HG03460 (cell line): Measurements from ENCODE around the gene GATAD2A.

Source experiments
- ATAC-seq: cut with Tn5 transposase; IDR thresholded peaks from one replicate; pipeline ENCODE4 v1.9.1; 2021; ENCODE audit not compliant: unreplicated experiment

GATAD2A gene

DNA sequence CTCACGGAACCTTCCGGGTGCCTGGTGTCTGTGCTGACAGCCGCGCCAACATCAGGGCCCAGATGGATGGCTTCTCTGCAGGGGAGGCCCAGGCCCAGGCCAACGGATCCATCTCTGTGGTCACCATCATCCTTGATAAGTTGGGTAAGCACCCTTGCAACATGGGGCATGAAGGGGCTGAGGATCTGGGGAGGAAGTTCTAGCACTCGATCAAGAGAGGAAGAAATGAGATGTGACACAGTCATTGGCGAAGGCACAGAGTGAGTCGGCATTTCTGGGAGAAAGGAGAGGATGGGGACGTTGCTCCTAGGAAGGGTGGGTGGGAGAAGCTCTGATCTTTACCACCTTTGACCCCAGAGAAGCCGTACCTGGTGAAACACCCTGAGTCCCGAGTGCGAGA is 137.0 kb downstream of the GATAD2A start:
- no peak for ATAC-seq

DNA sequence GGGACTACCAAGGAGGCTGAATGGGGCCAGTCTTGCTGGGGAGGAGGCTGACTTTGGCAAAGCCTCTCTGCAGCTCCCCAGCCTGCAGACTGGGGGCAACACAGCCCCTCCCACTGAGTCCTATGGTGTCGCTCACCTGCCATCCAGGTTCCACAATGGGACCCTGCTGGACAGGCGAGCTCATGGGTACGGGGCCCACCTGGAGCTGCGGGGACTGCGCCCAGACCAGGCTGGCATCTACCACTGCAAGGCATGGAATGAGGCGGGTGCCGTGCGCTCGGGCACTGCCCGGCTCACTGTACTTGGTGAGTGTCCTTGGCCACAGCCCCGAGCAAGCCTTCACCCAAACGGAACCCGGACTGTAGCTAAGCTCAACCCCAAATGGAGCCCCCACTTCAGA is 137.6 kb downstream of the GATAD2A start:
- ATAC-seq: no peak

DNA sequence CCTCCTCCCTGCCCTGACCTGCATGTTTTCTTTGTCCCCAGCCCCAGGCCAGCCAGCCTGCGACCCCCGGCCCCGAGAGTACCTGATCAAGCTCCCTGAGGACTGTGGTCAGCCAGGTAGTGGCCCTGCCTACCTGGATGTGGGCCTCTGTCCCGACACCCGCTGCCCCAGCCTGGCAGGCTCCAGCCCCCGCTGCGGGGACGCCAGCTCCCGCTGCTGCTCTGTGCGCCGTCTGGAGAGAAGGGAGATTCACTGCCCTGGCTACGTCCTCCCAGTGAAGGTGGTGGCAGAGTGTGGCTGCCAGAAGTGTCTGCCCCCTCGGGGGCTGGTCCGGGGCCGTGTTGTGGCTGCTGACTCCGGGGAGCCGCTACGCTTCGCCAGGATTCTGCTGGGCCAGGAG is 138.2 kb downstream of the GATAD2A start:
- ATAC-seq: no peak

DNA sequence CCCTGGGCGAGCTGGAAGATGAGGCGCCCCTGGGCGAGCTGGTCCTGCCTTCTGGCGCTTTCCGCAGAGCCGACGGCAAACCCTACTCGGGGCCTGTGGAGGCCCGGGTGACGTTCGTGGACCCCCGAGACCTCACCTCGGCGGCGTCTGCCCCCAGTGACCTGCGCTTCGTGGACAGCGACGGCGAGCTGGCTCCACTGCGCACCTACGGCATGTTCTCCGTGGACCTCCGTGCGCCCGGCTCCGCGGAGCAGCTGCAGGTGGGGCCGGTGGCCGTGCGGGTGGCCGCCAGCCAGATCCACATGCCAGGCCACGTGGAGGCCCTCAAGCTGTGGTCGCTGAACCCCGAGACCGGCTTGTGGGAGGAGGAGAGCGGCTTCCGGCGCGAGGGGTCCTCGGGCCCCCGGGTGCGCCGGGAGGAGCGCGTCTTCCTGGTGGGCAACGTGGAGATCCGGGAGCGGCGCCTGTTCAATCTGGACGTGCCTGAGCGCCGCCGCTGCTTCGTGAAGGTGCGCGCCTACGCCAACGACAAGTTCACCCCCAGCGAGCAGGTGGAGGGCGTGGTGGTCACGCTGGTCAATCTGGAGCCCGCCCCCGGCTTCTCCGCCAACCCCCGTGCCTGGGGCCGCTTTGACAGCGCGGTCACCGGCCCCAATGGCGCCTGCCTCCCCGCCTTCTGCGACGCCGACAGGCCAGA is 138.9 kb downstream of the GATAD2A start:
- no peak for ATAC-seq

DNA sequence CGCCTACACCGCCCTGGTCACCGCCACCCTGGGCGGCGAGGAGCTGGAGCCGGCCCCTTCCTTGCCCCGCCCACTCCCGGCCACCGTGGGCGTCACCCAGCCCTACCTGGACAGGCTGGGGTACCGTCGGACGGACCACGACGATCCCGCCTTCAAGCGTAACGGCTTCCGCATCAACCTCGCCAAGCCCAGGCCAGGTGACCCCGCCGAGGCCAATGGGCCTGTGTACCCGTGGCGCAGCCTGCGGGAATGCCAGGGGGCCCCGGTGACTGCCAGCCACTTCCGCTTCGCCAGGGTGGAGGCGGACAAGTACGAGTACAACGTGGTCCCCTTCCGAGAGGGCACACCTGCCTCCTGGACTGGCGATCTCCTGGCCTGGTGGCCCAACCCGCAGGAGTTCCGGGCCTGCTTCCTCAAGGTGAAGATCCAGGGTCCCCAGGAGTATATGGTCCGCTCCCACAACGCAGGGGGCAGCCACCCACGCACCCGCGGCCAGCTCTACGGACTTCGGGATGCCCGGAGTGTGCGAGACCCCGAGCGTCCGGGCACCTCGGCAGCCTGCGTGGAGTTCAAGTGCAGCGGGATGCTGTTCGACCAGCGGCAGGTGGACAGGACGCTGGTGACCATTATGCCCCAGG is 139.6 kb downstream of the GATAD2A start:
- ATAC-seq: no peak

DNA sequence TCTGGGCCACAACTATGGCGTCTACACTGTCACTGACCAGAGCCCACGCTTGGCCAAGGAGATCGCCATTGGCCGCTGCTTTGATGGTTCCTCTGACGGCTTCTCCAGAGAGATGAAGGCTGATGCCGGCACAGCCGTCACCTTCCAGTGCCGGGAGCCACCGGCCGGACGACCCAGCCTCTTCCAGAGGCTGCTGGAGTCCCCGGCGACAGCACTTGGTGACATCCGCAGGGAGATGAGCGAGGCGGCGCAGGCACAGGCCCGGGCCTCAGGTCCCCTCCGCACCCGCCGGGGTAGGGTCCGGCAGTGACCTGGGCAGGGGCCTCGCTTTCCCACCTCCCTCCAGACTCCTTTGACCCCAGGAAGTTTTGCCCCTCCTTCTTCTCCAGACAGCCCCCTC is 140.2 kb downstream of the GATAD2A start:
- ATAC-seq: no peak

DNA sequence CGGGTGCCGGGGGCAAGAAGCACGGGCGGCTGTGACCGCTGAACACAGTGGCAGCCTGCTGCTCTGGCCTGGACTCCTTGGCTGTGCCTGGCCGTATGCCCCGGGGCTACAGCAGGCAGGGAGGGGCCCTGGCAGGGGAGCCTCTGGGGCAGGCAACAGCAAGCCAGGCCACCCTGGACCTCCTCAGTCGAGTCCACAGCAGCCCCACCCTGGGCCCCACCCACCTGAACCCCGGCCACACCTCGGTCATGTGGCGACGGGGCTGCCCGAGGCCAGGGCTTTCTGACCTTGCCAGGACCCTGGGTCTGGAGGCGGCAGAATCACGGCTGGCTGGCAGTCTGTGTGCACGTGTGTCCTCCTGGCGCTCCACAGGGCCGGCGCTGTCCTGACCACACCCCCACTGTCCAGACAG is 141.3 kb downstream of the GATAD2A start:
- ATAC-seq: no peak

DNA sequence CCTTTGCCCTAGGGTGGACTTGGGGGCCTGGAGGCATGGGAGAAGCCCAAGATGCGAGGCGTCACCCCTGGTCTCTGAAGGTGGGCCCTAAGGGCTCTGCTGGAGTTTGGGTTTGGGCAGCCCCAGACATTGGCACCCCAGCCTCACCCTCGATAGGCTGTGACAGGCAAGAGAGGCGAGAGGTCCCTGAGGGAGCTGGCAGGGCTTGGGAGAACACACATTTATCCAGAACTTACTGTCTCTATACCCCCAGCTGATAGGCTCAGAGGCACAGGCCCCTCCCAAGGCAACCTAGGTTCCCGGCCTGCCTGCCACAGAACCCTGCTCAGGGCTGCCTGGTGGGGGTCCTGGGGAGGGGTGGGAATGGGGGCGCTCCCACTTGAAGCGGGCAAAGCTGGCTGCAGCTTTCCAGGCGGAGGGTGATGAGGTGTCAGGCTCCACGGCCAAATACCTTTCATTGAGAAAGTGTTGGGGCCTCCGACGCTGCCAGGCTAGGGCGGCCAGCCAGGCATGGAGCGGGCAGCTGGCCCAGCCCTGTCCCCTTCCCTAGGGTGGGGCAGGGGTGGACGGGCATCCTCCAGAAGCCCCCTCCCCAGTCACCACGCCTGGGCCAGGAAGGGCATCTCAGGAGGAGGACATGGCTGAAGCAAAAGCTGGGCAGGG is 142.3 kb downstream of the GATAD2A start:
- ATAC-seq: no peak

DNA sequence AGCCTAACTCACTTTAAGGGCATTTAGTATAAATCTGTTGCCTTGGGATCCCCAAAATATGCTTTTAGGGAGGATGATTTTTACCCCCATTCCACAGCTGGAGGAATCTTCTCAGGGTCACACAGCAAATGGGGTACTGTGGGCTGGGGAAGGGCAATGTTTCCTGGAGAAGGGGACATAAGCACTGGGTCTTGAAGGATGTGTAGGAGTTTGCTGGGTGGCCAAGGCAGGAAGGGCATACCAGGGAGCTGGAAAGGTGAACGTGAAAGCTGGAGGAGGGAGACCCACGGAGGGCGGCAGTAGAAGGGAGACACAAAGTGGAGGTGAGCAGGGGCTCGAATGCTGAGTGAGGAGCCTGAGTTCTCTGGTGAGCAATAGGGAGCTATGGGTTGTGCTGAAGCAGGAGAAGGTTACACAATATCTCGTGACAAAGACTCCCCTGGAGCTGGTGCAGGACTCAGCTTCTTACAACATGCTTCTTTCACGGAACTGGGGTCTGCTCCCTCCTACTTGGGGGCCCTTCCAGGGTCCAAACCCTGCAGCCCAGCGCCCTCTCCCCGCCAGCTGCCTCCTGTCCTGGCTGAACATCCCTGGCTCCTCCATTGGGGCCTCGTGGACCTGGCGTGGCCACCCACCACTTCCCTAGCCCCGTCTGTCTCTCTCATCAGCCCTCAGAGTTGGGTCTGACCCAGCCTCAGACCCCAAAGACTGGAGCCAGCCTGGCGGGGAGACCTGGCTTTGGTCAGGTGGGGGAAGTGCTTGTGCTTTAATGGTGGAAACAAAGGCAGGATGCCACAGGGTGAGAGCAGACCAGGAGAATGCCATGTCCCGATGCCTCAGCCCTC is 143.7 kb downstream of the GATAD2A start:
- no peak for ATAC-seq

DNA sequence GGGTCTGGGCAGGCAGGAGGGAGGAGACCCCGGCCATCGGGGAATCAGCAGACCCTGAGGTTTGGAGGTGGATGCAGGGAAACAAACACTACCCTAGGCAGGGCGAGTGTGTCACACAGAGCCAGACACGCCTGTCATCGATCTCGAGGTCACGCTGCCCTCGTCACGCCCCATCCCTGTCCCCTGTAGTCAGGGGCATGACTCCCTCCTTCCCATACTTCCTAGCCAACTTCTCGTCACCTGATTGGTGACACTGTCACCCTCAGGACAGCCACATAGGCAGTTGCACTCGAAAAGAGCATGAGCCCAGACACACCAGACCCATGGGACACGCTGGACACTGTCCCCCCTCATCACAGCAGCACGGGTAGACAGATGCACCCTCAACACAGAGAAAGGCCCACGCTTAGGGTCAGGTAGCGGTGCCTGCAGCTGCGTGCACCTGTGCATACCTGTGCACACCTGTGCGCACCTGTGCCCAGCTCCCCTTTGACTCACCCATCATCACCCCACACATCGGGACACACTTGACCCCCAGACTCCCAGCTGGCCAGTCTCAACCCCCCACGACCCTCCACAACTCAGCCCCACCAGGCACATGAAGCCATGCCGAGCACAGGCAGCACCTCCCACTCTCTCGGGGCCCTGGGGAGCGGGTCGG is 144.5 kb downstream of the GATAD2A start:
- ATAC-seq: no peak

DNA sequence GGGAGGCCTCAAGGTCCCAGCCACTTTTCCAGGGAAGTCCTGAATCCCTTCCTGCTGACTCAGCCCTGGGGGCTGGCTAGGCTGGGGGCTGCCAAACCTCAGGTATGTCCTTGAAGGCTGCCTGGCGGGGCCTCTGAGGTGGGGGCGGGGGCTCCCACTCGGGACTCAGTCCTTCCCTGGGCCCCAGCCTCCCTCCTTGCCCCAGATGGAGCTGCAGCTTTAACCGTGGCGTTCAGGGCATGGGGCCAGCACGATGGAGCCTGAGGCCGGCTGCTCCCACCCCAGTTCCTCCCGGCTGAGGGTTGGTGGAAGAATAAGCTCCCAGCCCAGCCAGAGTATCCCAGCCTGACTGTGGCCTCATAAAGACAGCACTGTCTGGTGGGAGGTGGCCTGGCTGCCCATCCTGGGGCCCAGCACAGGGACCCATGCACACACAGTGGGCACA is 145.0 kb downstream of the GATAD2A start:
- ATAC-seq: no peak

DNA sequence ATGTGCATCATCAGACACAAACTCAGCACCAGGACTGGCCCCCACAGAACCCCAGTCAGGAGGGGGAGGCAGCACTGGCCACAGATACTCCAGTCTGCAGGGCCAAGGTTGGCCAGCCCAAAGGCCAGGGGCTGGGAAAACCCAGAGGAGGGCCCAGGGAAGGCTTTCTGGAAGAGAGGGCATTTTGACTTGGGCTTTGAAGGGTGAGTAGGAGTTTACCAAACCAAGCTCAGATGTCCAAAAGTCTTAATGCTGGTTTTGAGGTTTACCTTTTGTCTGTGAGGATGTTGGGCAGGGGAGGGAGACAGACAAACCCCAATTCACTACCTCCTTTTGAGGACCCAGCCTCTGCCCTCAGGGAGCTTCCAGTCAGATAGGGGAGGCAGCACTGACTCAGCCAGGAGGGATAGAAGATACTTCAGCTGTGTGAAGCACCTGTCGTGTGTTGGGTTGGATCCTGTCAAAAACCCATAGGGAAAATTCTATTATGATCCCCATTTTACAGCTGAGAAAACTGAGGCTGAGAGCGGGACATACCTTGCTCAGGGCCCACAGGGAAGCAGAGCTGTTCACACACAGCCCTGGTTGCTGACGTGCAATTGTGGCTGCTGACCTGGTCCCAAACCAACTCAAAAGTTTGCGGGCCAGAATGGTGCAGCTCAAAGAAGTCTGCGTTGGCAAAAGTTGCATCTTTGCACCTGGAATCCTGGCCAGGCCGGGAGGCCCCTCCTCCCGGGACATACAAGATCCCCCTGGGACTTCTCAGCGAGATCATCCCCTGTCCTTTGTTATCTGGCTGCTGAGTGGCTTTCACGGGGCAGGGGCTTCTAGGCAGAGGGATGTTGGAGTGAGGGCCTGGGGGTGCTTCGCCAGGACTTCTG is 145.7 kb downstream of the GATAD2A start:
- no peak for ATAC-seq

DNA sequence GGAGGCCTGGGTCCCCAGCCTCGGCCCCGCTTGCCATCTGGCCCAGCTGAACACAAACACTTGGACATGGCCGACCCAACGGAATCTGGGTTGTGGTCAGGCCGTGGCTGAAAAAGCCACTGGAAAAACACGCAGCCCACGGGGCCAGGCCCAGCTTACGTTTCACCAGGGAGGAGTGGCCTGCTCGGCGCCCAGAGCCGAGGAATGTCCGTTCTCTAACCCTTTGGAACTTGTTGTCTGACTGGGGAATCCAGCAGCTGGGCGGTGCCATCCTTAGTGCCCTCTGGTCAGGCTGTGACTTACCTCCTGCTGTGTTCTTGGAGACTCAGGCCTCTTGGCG is 146.3 kb downstream of the GATAD2A start:
- no peak for ATAC-seq

DNA sequence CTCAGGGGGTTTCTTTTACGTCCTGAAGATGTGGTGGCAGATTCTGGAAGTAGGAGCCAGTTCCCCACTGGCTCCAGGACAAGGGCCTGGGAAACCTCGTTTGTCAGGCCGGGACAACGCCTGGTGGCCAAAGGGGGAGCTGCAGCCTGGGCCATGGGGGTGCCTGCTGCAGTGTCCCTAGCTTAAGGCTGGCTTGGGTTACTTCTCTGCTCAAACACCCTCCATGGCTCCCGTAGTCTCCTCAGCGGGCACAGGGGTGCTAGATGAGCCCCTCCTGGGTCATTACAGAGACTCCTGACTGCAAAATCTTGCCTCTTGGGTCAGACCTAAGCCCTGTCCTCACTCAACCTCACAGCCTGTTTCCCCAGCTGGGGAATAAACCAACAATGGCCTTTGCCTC is 147.3 kb downstream of the GATAD2A start:
- no peak for ATAC-seq

DNA sequence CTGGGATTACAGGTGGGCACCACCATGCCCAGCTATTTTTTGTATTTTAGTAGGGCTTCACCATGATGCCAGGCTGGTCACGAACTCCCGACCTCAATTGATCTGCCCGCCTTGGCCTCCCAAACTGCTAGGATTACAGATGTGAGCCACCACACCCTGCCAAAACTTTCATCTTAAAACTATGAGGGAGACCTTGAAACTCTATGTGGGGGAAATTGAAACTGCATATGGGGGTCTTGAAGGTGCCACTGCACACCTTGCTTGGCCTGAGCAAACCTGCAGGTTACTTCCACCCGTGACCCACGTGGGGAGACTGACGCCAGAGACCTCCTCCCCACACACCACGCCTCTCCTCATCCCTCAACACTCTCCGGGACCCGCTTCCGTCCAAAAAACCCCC is 148.2 kb downstream of the GATAD2A start:
- ATAC-seq: no peak

DNA sequence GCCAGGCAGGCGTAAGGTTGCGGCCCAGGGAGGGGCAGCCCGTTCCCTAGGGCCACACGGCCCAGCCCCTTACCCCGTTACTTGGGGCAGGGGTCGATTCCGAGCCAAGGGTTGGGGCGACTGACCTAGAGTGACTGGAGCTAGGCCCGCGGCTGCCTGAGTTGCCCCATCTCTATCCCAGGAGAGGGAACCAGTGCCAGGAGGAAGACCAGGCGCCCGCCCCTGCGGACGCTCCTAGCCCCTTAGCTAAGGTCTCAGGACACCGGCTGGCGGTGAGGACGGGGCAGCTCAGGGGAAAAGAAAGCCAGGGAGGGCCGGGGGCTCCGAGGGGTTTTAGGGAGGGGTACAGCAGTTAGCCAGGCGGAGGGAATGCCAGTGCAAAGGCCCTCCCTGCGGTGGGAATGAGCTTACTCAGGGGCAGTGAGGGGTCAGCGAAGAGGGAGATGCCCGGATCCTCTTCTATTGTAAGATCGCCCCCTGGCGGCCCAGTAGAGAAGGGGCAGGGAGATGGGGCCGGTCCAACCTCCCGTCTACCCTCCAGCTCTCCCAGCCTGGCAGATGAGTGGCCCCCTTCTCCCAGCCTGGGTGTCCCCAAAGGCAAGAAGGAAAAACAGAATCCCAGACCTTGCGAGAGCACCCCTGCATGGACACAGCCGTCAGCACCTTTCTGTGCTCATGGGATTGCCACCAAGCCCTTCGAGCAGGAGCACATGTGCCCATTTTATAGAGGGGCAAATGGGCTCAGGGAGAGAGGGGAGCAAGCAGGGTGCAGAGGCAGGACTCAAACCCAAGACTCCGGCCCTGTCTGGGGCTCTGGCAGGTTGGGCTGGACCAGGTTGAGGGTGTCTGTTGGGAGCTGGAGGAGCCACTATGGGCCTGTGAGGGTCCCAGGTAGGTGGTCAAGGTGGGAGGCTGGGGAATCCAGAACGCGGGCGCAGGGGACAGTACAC is 148.9 kb downstream of the GATAD2A start:
- ATAC-seq: no peak

DNA sequence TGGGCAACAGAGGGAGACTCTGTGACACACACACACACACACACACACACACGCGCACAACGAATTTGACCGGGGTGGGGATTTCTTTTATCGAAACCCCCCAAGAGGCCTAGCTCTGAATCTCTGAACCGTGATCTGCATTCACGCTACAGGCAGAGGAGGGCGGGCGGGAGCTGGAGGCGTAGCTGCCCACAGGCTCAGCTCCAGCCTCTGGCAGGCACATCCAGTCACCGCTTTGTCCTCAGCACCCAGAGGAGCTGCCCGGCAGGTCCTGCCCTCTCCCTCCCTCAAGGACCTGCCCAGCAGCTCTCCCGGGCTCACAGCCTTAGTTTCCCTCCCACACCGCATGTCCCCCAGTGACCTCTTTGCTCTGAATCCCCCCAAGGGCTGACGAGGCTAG is 152.6 kb downstream of the GATAD2A start:
- no peak for ATAC-seq
